Ecto neural progenitor cell (in vitro differentiated cells): ENCODE data around the gene PSAP.
"Not testable (repeated sequence)": the region's sequence is repeated elsewhere in the genome, so short reads cannot be mapped to it uniquely, and the experiment has no call there.

ENCODE experiments used
- DNase-seq: peaks from one replicate; pipeline ENCODE4 v3.0.0-alpha.2; 2018; ENCODE audit warnings: low spot score

Gene PSAP

DNA sequence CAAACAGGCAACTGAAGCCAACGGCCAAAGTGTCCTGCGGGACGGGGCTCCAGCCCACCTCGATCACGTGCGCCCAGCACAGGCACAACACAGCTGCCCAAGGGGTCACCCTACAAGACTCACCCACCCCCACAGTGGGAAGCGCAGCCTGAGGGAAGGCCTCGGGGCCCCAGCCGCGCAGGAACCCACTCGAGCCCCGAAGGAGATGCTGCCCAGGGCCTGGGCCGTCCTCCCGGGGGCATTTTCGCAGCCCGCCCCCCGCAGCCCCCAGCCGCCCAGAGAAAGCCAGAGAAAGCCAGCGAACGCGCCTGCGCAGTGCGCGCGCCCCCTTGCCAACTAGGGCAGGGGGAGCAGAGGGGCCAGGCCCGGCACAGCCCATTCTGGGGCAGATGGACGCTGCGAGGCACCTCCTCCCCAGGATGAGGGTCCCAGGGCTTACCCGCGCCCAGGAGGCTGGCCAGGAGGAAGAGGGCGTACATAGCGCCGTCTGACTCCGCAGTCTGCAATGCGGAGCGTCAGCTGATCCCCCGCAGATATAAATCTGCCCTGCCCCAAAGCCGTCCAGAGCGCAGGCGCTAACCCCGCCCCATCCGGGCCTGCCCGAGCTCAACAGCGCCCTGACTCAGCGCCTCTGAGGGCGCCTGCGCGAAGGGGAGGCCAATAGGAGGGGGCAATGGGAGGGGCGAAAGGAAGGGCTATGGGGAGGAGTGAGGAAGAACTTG is at the start of gene PSAP:
TSS of gene PSAP (minus strand) at position 509 of the 722 bp plus-strand sequence. CDS start at position 479, 30 bp downstream.
- peak; percentile 99 for DNase-seq

DNA sequence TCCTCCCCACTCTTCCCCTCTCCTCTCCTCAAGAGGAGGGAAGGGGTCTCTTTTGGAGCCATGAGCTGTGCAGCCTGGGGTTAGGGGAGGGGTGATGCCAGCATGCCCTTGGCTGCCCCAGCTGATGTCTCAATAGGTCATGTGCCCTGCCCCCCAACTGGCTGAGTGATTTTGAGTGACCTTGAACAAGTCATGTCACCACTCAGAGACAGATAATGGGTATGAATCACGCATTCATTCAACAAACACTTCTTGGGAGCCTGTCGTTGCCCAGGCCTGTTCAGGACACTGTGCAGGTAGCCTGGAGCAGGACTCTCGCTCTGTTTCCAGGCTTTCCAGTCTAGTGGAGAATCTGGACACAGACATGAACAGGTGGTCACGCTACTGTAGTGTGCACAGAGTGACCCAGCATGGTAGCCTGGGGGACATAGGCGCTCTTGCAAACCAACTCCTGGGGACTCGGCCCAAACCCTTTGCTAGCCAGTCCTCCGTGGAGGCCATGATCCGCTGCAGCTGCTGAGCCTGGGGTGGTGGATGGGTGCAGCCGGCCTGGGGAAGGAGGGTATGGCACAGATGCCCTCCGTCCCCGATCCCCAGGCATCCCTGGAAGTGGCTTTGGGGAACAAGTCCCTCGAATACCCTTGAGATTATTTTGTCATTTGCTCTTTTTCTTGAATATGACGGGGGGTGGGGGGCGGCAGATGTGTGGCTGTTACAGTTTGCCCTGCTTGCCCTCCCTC is 49.6 kb upstream of the PSAP start:
- no peak for DNase-seq

DNA sequence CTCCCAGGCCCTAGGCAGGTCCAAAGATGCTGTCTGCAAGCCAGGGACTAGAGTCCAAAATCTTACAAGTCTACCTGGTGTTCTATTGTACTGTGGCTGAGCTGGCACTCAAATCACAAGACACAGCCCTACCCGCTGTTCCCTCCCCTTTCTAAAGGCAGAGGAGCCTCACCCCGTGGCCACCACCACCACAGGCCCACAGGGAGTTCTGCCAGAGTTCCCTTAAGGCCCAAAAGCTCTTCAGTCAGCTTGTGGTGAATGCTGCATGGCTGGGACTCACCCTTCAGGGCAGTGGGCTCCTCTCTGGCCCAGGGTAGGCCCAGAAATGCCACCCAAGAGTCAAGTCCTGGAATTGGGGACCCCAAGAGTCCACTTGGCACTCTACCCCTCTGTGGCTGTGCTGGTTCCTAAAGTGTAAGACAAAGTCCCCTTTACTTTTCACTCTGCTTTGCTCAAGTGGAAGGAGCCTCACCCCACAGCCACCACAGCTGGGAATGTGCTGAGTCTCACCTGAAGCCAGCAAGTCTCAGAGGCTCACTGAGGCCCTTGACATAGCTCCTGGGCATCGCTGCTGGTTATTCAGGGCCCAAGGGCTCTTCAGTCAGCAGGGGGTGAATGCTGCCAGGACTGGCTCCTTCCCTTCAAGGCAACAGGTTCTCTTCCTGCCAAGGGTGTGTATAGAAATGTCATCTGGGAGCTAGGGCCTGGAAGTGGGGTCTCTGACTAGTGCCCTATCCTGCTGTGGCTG is 48.8 kb upstream of the PSAP start:
- DNase-seq, result no peak

- not testable (repeated sequence) for DNase-seq
These were observed 47.3 kb upstream of the PSAP start for GRCh38 chr10:71898346-71898745.

DNA sequence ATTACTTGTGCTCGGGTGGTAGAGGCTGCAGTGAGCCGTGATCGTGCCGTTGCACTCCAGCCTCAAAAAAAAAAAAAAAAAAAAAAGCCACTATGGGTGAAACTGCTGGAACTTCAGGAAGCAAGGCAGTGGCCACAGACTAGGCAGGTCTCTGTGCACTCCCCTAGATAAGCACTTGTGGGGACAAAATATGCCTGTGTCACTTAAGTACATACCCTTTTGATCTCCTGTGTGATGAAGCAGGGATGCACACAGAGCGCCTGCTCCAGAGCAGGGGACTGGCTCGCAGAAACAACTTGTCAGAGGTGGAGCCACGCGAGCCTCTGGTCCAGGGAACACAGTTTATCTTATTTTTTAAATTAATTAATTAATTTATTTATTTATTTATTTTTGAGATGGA is 42.9 kb upstream of the PSAP start:
- DNase-seq, result no peak

- DNase-seq, result no peak
These were observed 42.3 kb upstream of the PSAP start for GRCh38 chr10:71893258-71893815.

- DNase-seq, result no peak
These were observed 40.4 kb upstream of the PSAP start for GRCh38 chr10:71891437-71891836.

GRCh38 chr10:71889388-71889987 is 38.4 kb upstream of the PSAP start:
- DNase-seq, result no peak

- DNase-seq, result peak; percentile 72
These were observed 37.8 kb upstream of the PSAP start for GRCh38 chr10:71888623-71889387.

GRCh38 chr10:71888248-71888622 is 37.2 kb upstream of the PSAP start:
- no peak for DNase-seq

DNA sequence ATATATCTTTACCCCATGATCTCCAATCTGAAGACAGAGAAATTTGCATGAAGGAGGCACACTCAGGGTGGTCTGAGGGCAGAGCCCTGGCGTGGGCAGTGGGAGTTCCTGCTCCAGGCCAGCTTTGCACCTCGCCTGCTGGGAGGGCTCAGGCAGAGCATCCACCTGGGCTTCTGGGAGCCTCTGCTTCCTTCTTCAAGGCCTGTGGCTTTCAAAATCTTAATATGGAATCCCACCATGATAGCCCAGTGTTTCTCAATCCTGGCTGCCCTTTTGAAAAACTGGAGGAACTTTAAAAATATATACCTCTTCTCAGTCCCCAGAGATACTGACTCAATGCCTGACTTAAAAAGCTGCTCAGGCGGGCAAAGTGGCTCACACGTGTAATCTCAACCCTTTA is 36.7 kb upstream of the PSAP start:
- DNase-seq, result no peak

- DNase-seq, result no peak
These were observed 32.0 kb upstream of the PSAP start for GRCh38 chr10:71882813-71883659.

DNA sequence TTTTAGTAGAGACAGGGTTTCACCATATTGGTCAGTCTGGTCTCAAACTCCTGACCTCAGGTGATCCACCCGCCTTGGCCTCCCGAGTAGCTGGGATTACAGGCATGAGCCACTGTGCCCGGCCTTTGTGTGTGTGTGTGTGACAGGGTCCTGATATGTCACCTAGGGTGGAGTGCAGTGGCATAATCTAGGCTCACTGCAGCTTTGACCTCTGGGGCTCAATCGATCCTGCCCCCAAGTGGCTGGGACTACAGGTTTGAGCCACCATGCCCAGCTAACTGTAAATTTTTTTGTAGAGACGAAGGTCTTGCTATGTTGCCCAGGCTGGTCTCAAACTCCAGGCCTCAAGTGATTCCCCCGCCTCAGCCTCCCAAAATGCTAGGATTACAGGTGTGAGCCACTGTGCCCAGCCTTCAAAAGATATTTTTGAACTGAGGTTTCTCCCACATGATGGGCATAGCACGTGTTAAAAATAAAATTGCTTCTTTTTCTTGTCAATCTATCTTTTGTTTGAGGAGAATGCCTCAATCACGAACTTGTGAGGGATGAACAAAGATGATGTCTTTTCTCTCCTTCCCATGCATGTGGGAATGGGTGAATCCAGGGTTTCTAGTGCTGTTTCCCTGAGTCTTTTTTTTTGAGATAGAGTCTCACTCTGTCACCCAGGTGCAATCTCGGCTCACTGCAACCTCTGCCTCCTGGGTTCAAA is 30.8 kb upstream of the PSAP start:
- no peak for DNase-seq

- not testable (repeated sequence) for DNase-seq
These were observed 30.2 kb upstream of the PSAP start for GRCh38 chr10:71881307-71881624.

DNA sequence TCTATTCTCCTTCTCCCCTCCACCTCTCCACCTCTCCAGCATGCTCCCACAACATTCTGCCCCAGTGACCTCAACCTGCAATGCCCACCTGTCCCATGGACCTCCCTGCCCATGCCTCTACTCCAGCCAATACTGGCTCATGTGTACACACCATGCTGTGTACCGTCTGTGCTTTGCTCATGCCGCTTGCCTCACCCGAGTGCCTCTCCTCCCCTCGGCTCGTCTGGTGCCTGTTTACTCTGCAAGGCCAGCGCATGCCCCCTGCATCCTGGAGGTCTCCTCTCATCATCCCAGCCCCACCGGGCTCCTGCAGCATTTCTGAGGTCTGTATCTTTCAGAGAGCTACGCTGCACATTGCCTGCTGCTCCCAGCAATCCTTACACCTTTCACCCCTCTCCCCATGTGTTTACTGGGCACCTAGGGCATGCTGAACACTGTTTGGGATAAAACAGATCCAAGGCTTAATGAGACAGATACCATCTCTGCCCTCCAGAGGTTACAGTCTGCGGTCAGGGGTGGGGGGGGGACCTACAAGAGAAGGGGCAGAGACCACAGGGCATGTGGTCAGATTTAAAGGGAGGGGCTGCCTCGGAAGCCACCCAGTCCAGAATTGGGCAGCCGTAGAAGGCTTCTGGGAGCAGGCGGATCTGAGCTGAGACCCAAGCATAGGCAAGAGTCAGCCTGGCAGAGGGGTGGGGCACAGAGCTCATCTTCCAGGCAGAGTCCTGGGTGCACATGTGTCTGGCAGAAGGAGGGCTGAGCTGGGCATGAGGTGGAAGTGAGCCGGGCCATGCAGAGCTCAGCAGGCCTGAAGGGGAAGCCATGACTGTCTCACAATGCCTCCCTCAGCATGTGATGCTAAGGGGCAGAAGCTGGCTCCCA is 29.6 kb upstream of the PSAP start:
- no peak for DNase-seq

DNA sequence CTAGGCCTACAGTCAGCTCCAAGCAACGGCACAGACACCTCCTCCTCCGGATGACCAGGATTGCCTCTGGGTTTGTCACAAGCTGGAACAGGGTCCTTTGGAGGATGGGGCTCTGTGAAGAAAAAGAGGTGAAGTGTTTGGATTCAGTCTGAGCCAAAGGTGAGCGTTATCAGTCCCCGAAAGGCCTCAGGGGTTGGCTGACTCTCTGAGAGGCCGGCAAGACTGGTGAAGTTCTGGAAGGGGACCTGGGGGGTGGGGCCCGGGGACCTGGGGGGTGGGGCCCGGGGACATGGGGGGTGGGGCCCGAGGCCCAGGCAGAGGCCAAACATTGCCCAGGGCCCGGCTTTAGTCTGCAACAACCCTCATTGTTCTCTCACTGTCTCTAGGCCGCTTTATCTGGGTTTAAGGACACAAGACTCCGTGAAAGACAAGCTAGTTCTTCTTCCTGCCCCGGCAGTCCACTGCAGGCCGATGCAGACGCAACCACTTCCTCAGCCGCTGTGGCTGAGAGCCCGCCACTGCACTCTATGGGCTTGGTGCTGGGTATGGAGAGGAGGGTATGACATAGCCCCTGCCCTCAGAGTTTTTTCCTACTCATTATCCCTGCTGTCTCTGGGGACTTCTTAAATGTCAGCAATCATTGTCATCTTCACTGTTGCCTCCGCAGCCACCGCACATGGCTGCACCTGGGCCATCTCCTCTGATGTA is 27.4 kb upstream of the PSAP start:
- peak; percentile 66 for DNase-seq

DNA sequence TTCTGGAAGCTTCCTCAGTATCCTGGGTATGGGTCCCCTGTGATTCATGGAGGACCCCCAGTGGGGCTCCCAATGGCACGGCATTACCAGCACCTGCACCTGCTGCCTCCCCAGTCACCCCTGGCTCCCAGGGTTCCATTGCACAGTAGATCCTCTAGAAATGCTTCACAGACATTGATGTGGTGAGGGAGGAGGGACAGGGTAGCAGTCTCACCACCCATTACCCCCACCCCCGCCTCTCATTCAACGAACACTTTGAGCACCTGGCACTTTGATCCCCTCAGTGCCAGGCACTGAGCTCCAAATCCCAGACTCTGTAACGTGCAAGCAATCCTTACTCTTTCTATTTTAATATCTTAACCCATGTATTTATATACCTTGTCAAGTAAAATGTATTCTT is 26.8 kb upstream of the PSAP start:
- no peak for DNase-seq

DNA sequence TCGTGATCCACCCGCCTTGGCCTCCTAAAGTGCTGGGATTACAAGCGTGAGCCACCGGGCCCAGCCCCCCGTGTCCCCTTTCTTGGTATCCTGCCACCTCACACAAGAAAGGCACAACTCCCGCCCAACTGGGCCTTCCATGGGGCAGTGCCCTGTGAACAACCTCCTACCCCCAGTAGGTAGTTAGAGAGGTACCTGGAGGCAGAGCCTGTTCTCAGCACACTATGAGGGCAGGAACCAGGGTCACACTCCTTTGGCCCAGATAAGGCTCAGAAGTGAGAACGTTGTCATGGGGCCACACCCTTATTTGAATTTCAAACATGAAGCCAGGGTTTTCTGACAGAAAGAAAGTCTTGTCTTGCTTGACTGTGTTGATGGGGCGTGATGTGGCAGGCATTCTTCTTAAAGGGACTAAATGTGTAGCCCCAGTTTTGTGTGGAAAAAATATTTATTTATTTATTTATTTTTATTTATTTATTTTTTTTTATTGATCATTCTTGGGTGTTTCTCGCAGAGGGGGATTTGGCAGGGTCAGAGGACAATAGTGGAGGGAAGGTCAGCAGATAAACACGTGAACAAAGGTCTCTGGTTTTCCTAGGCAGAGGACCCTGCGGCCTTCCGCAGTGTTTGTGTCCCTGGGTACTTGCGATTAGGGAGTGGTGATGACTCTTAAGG is 23.8 kb upstream of the PSAP start:
- DNase-seq, result not testable (repeated sequence)
